ENCODE data around the gene C20orf204. TPM values are rescaled to one million over a fixed set of nuclear protein-coding genes. Genes with fewer than 3 reads are reported as not detected.
A peak's percentile ranks its signal among the peaks of the same experiment; 100 is the strongest.

The C20orf204 gene
- total RNA-seq, 1 experiment from 2014 or later, result 1.1 TPM

GRCh38 chr20:64074184-64074789, 38.3 kb downstream of the C20orf204 start:
- no peak for DNase-seq
- H3K27me3 ChIP-seq (ENCODE audit: control insufficient read depth, insufficient read depth, low read length), result no peaks in the 10 kb centered on the region

GRCh38 chr20:64074963-64075362, 39.0 kb downstream of the C20orf204 start:
- Histone ChIP-seq H3K27me3 (ENCODE audit: control insufficient read depth, insufficient read depth, low read length) (peaks cover under 1% of the 10 kb centered on the region; the same call in 1 of the 2 replicates), H3K4me3 (ENCODE audit: insufficient read depth, low read depth, low read length) (no peak overlapping the region), H3K36me3 (replicated peaks; ENCODE audit: control insufficient read depth, insufficient read depth, low read length) (no peaks in the 10 kb centered on the region; the same call in 1 of the 2 replicates)
- no peak for DNase-seq

More at GRCh38 chr20:64074184-64074789, 38.3 kb downstream of the C20orf204 start:
- H3K36me3 ChIP-seq (replicated peaks; ENCODE audit: control insufficient read depth, insufficient read depth, low read length), result no peaks in the 10 kb centered on the region; the same call in 1 of the 2 replicates
- H3K4me3 ChIP-seq (ENCODE audit: insufficient read depth, low read depth, low read length), result no peak overlapping the region

GRCh38 chr20:64075556-64075955, 39.6 kb downstream of the C20orf204 start:
- Histone ChIP-seq H3K27me3 (ENCODE audit: control insufficient read depth, insufficient read depth, low read length) (peaks cover 6% of the 10 kb centered on the region), H3K4me3 (ENCODE audit: insufficient read depth, low read depth, low read length) (no peak overlapping the region), H3K36me3 (replicated peaks; ENCODE audit: control insufficient read depth, insufficient read depth, low read length) (no peaks in the 10 kb centered on the region)
- no peak for DNase-seq

GRCh38 chr20:64076061-64076997, 40.3 kb downstream of the C20orf204 start:
- no peaks in the 10 kb centered on the region for H3K36me3 ChIP-seq (replicated peaks; ENCODE audit: control insufficient read depth, insufficient read depth, low read length)
- peaks cover 8% of the 10 kb centered on the region for H3K27me3 ChIP-seq (ENCODE audit: control insufficient read depth, insufficient read depth, low read length)
- no peak overlapping the region for H3K4me3 ChIP-seq (ENCODE audit: insufficient read depth, low read depth, low read length)
- DNase-seq, result no peak

- H3K27me3 ChIP-seq (ENCODE audit: control insufficient read depth, insufficient read depth, low read length), result peaks cover 10% of the 10 kb centered on the region
- no peaks in the 10 kb centered on the region for H3K36me3 ChIP-seq (replicated peaks; ENCODE audit: control insufficient read depth, insufficient read depth, low read length)
- no peak for DNase-seq
- H3K4me3 ChIP-seq (ENCODE audit: insufficient read depth, low read depth, low read length), result no peak overlapping the region
Observed at GRCh38 chr20:64077094-64077493, 41.1 kb downstream of the C20orf204 start.

GRCh38 chr20:64077541-64077875, 41.5 kb downstream of the C20orf204 start:
- Histone ChIP-seq H3K36me3 (replicated peaks; ENCODE audit: control insufficient read depth, insufficient read depth, low read length) (no peaks in the 10 kb centered on the region), H3K4me3 (ENCODE audit: insufficient read depth, low read depth, low read length) (no peak overlapping the region), H3K27me3 (ENCODE audit: control insufficient read depth, insufficient read depth, low read length) (peaks cover 14% of the 10 kb centered on the region)
- DNase-seq, result no peak

- peaks cover 18% of the 10 kb centered on the region for H3K27me3 ChIP-seq (ENCODE audit: control insufficient read depth, insufficient read depth, low read length)
- no peaks in the 10 kb centered on the region for H3K36me3 ChIP-seq (replicated peaks; ENCODE audit: control insufficient read depth, insufficient read depth, low read length)
- peak; percentile 74 for DNase-seq
- H3K4me3 ChIP-seq (ENCODE audit: insufficient read depth, low read depth, low read length), result no peak overlapping the region
Observed at GRCh38 chr20:64077876-64078551, 42.0 kb downstream of the C20orf204 start.

- peaks cover 23% of the 10 kb centered on the region for H3K27me3 ChIP-seq (ENCODE audit: control insufficient read depth, insufficient read depth, low read length)
- H3K4me3 ChIP-seq (ENCODE audit: insufficient read depth, low read depth, low read length), result peak overlapping the region; percentile 75
- DNase-seq, result no peak
- no peaks in the 10 kb centered on the region for H3K36me3 ChIP-seq (replicated peaks; ENCODE audit: control insufficient read depth, insufficient read depth, low read length)
Observed at GRCh38 chr20:64078934-64079272, 42.9 kb downstream of the C20orf204 start.

GRCh38 chr20:64079273-64080012, 43.5 kb downstream of the C20orf204 start, which contains the start of gene RGS19:
Gene RGS19, minus strand, starts transcription at chr20:64079518. Its CDS starts 2,632 bp downstream, at chr20:64076886.
- H3K4me3 ChIP-seq (ENCODE audit: insufficient read depth, low read depth, low read length), result peak within 1 kb of the TSS; percentile 79
- DNase-seq, result peak; percentile 99
- peaks cover 28% of the 10 kb centered on the region for H3K27me3 ChIP-seq (ENCODE audit: control insufficient read depth, insufficient read depth, low read length)
- no peaks in the 10 kb centered on the region for H3K36me3 ChIP-seq (replicated peaks; ENCODE audit: control insufficient read depth, insufficient read depth, low read length)

GRCh38 chr20:64080013-64080812, 44.2 kb downstream of the C20orf204 start, which contains the start of gene OPRL1:
Gene OPRL1, plus strand, starts transcription at chr20:64080082. Its CDS starts 12,639 bp downstream, at chr20:64092721.
- H3K36me3 ChIP-seq (replicated peaks; ENCODE audit: control insufficient read depth, insufficient read depth, low read length), result no peaks in the 10 kb centered on the region
- peaks cover 36% of the 10 kb centered on the region for H3K27me3 ChIP-seq (ENCODE audit: control insufficient read depth, insufficient read depth, low read length)
- H3K4me3 ChIP-seq (ENCODE audit: insufficient read depth, low read depth, low read length), result peak within 1 kb of the TSS; percentile 79
- peak; percentile 80 for DNase-seq

GRCh38 chr20:64080813-64081623, 45.0 kb downstream of the C20orf204 start:
- Histone ChIP-seq H3K36me3 (replicated peaks; ENCODE audit: control insufficient read depth, insufficient read depth, low read length) (no peaks in the 10 kb centered on the region), H3K27me3 (ENCODE audit: control insufficient read depth, insufficient read depth, low read length) (peaks cover 38% of the 10 kb centered on the region), H3K4me3 (ENCODE audit: insufficient read depth, low read depth, low read length) (peak overlapping the region; percentile 79)
- no peak for DNase-seq

GRCh38 chr20:64081624-64081964, 45.6 kb downstream of the C20orf204 start:
- no peak for DNase-seq
- no peaks in the 10 kb centered on the region for H3K36me3 ChIP-seq (replicated peaks; ENCODE audit: control insufficient read depth, insufficient read depth, low read length)
- no peak overlapping the region for H3K4me3 ChIP-seq (ENCODE audit: insufficient read depth, low read depth, low read length)
- peaks cover 38% of the 10 kb centered on the region for H3K27me3 ChIP-seq (ENCODE audit: control insufficient read depth, insufficient read depth, low read length)

Data from H7 (cell line).